MV-4-11 (cell line): ENCODE results near the gene HILPDA.
"Not testable (repeated sequence)": the region's sequence is repeated elsewhere in the genome, so short reads cannot be mapped to it uniquely, and the experiment has no call there.

Source experiments
- DNase-seq: peaks from one replicate; lab custom pipeline; 2025; lab: John Stamatoyannopoulos, UW

HILPDA gene

DNA sequence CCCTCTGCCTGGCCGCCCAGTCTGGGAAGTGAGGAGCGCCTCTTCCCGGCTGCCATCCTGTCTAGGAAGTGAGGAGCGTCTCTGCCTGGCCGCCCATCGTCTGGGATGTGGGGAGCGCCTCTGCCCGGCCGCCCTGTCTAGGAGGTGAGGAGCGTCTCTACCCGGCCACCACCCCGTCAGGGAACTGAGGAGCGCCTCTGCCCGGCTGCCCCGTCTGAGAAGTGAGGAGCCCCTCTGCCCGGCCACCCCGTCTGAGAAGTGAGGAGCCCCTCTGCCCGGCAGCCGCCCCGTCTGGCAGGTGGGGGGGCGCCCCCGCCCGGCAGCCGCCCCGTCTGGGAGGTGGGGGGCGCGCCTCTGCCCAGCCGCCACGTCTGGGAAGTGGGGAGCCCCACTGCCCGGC, 7.7 kb downstream of the HILPDA start:
- DNase-seq, result not testable (repeated sequence)

DNA sequence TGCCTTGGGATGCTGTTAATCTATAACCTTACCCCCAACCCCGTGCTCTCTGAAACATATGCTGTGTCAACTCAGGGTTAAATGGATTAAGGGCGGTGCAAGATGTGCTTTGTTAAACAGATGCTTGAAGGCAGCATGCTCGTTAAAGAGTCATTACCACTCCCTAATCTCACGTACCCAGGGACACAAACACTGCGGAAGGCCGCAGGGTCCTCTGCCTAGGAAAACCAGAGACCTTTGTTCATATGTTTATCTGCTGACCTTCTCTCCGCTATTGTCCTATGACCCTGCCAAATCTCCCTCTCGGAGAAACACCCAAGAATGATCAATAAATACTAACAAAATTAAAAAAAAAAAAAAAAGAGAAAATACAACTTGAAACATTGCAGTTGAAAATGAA, 8.3 kb downstream of the HILPDA start:
- DNase-seq, result not testable (repeated sequence)

DNA sequence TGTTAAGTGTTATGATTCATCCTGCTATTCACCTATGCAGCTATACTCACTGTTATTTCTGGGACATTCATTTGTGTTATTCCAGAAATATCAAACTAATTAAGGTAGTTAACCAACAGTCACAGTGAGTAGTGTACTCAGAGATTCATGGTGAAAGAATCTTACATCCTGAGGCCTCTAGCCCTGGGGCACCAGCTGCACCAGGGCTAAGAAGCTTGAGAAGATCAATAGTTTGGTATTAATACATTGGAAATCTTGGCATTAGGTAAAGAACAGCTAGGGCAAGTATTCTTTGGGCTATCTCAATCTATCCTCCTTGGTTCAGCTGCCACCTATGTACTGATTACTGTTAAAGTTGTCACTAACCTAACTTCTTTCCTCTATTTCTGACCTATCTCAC, 11.2 kb downstream of the HILPDA start:
- not testable (repeated sequence) for DNase-seq

DNA sequence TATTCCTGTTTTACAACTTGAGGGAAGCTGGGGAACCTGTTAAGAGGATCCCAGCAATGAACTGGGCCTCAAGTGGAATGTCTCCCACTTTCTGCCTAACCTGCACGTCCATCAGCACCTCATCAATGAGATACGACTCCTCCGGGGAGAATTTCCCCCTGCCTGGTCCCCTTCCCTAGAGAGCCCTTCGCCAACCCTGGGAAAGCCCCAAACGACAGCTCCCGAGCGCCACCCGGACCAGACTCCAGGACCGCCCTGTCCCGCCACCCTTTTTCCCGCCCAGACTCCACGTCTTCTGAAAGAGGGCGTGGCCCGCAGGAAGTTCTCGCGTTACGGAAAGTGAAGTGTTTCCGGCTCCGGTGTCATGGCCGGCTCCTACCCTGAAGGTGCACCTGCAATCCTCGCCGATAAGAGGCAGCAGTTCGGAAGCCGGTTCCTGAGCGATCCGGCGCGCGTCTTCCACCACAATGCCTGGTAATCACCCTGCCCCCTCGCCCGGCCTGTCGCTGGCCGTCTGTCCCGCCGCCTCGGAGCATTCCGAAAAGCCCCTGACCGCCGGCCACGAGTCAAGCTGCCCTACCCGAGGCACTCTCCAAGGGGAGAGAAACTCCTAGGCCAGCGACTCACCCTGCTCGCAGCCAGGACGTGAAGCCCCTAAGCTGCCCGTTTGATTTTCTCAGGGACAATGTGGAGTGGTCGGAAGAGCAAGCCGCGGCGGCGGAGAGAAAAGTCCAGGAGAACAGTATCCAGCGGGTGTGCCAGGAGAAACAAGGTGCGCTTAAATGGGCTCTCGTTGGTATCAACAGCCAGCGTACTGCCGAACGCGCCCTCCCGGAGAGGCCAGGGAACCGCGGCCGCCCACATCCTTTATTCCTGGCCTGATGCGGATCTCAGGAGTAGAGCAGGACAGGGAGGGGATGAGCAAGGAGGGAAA, 21.0 kb downstream of the HILPDA start, which contains the start of gene METTL2B:
TSS of gene METTL2B (plus strand) at position 347 of the 934 bp plus-strand sequence. CDS start at position 365, 18 bp downstream.
- peak; percentile 94 for DNase-seq

DNA sequence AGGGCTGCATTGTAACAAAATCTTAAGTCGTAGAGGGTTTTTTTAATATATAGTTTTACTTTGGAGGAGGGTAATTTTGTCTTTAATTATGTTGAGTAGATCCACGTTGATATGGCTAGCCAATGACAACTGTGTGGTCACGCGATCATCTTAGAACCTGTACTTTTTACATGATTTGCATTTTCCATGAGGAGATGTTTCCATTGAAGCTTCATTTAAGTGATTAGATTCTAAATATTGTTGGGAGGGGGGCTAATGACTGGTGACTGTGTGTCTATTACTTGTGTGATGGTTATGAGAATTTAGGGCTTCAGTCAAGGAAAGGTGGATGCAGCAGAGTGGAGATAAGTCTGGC, 21.6 kb downstream of the HILPDA start:
- not testable (repeated sequence) for DNase-seq

DNA sequence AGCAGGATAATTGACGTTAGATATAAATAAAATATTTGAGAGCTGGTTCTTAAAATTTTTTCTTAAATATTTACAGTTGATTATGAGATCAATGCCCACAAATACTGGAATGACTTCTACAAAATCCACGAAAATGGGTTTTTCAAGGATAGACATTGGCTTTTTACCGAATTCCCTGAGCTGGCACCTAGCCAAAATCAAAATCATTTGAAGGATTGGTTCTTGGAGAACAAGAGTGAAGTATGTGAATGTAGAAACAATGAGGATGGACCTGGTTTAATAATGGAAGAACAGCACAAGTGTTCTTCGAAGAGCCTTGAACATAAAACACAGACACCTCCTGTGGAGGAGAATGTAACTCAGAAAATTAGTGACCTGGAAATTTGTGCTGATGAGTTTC, 23.4 kb downstream of the HILPDA start:
- DNase-seq, result not testable (repeated sequence)

DNA sequence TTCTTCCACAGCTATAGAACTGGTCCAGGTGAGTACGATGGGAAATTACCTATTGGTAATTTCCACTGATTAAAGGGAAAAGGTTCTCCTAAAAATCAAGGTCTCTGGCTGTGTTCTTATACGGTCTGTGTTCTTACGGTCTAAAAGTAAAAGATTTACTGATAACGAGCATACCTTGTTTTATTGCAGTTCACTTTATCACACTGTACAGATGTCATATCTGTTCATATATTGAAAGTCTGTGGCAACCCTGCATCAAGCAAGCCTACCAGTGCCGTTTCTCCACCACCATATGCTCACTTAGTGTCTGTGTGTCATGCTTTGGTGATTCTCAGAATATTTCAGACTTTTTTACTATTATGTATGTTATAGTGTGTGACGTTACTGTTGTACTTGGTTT, 32.5 kb downstream of the HILPDA start:
- DNase-seq, result not testable (repeated sequence)

DNA sequence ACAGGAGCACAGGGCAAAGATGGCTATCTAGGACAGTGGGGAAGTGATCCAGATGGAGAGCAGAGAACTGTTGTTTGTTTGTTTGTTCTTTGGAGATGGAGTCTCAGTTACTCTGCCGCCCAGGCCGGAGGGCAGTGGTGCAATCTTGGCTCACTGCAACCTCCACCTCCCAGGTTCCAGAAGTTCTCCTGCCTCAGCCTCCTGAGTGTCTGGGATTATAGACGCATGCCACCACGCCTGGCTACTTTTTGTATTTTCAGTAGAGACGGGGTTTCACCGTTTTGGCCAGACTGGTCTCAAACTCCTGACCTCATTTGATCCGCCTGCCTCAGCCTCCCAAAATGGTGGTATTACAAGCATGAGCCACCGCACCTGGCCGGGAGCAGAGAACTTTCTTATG, 41.7 kb downstream of the HILPDA start:
- no peak for DNase-seq

DNA sequence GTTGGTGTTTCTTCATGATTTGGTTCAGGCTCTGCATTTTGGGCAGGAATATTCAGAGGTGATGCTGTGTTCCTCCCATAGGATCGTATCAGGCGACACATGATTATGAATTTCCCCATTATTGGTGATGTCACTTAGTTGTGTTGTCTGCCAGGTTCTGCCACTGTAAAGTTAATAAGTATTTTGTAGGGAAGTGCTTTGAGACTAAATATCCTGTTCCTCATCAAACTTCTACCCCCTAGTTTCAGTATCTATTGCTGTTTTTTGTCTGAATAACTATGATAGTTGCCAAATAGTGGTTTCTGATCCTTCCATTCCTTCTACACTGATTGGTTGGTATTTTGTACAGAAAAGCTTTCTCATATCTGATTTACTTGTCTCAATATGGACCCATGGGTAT, 49.7 kb downstream of the HILPDA start:
- DNase-seq, result peak; percentile 51

DNA sequence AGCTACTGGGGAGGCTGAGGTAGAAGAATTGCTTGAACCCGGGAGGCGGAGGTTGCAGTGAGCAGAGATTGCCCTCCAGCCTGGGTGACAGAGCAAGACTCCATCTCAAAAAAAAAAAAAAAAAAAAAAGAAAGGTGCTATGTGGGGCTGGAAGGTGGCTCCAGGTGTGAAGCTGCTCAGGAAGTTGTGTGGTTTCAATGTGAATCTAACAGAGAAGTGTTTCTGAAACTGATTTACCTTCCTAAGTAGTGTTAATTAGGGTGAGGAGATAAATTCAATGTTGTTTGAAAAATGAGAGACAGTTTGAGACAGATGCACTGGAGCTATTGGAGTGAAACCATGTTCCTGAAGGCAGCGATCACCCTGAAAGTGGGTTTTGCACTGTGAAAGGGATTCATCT, 51.1 kb downstream of the HILPDA start:
- not testable (repeated sequence) for DNase-seq

DNA sequence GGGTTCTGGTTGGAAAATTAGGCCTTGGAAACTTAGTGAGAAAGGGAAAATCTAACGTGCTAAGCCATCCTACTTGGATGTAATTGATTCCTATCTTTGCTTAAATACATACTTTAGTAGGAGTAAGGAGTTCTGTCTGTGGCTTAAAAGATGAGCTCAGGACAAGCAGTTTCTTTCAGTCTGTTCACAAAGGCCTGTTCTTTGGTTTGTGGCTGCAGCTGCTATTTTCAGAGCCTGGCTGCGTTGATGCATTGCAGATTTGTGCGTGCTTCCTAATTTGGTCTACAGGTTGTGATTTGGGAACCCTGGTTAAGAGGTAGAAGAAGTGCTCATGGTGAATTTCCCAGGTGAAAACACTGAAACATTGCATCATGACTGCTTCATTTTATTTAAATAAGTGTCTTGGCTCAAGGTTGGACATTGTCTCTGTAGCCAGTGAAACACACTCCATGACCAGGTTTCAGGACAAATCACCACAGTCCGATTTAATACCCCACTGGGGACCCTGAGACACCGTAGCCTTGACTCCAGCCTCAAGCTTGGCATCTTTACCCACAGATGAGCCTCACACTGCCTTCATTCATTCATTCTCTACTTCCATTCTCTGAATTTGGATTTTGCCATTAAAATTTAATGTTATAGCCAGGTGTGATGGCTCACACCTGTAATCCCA, 51.8 kb downstream of the HILPDA start:
- DNase-seq, result not testable (repeated sequence)
